KMS-11 (cell line): ENCODE results near the gene COL20A1.

ENCODE experiments used
- H2AFZ ChIP-seq: fragments of 200-600 bp; sonication (generic); 2 replicates; pipeline ENCODE4 v1.6.1; 2016; ENCODE audit warnings: antibody characterized with exemption, mixed run types, low read depth
- H3K27ac ChIP-seq: fragments of 200-600 bp; sonication (generic); 2 replicates; pipeline ENCODE4 v1.6.1; 2016; ENCODE audit warnings: mild to moderate bottlenecking, mixed run types
- H3K27me3 ChIP-seq: fragments of 200-600 bp; sonication (generic); 2 replicates; pipeline ENCODE4 v1.6.1; 2017; ENCODE audit warnings: mild to moderate bottlenecking, low read depth, mixed run types, moderate library complexity; ENCODE audit not compliant: insufficient read depth
- H3K36me3 ChIP-seq: fragments of 200-600 bp; sonication (generic); 2 replicates; pipeline ENCODE4 v1.6.1; 2017; ENCODE audit warnings: mild to moderate bottlenecking, mixed run types; ENCODE audit not compliant: insufficient read depth
- H3K4me1 ChIP-seq: fragments of 200-600 bp; sonication (generic); 2 replicates; pipeline ENCODE4 v1.6.1; 2016; ENCODE audit warnings: mild to moderate bottlenecking, low read depth, mixed run types; ENCODE audit not compliant: poor library complexity, severe bottlenecking
- H3K4me2 ChIP-seq: fragments of 200-600 bp; sonication (generic); 2 replicates; pipeline ENCODE4 v1.7.0; 2016; ENCODE audit warnings: mild to moderate bottlenecking, mixed run types
- H3K4me3 ChIP-seq: fragments of 200-600 bp; sonication (generic); IDR thresholded peaks from 2 replicates; pipeline ENCODE4 v1.6.1; 2017; ENCODE audit warnings: low read depth, low read length, mixed read lengths; ENCODE audit not compliant: insufficient read depth
- H3K79me2 ChIP-seq: fragments of 200-600 bp; sonication (generic); 2 replicates; pipeline ENCODE4 v1.6.1; 2016; ENCODE audit warnings: low read depth, mixed run types; ENCODE audit not compliant: insufficient read depth
- H3K9ac ChIP-seq: fragments of 200-600 bp; sonication (generic); 2 replicates; pipeline ENCODE4 v1.6.1; 2016; ENCODE audit warnings: mild to moderate bottlenecking, mixed run types
- H4K20me1 ChIP-seq: fragments of 200-600 bp; sonication (generic); 2 replicates; pipeline ENCODE4 v1.6.1; 2016; ENCODE audit warnings: mild to moderate bottlenecking, mixed run types; ENCODE audit not compliant: insufficient read depth
- TF ChIP-seq, protein P1 (sequence below): fragments of 200-600 bp; sonication (generic); conservative IDR thresholded peaks from 2 replicates; pipeline ENCODE4 v1.6.1; 2017; ENCODE audit warnings: low read depth, mild to moderate bottlenecking, antibody characterized with exemption, low read length, moderate library complexity, mixed read lengths

Gene COL20A1

GRCh38 chr20:63330084-63330760 lies 37.2 kb downstream of the COL20A1 start:
- TF ChIP-seq, protein P1, sequence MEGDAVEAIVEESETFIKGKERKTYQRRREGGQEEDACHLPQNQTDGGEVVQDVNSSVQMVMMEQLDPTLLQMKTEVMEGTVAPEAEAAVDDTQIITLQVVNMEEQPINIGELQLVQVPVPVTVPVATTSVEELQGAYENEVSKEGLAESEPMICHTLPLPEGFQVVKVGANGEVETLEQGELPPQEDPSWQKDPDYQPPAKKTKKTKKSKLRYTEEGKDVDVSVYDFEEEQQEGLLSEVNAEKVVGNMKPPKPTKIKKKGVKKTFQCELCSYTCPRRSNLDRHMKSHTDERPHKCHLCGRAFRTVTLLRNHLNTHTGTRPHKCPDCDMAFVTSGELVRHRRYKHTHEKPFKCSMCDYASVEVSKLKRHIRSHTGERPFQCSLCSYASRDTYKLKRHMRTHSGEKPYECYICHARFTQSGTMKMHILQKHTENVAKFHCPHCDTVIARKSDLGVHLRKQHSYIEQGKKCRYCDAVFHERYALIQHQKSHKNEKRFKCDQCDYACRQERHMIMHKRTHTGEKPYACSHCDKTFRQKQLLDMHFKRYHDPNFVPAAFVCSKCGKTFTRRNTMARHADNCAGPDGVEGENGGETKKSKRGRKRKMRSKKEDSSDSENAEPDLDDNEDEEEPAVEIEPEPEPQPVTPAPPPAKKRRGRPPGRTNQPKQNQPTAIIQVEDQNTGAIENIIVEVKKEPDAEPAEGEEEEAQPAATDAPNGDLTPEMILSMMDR: no peak
- no peak overlapping the region for H3K9ac ChIP-seq

DNA sequence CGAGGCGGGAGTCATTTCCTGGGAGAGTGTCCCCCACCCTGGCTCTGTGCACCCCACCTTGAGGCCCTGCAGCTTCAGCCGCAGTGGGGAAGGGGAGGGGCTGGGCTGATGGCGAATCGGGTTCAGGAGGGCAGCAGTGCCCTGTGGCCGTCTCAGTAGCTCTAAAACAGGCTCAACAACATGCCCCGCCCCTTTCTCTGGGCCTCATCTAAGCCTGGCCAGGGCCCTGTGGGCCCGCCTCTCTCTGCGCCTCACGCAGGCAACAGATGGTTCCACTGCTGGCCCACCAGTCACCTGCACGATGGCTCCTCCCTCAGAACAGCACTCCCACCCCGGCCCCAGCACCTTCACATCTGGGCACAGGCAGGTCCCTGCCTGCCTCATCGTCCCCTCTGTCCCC lies 38.0 kb downstream of the COL20A1 start:
- Histone ChIP-seq H3K36me3 (no peaks in the 10 kb centered on the region), H3K27me3 (peaks cover 85% of the 10 kb centered on the region), H3K4me1 (peaks cover 3% of the 10 kb centered on the region), H2AFZ (no peak overlapping the region), H3K4me2 (no peak overlapping the region), H3K4me3 (no peak overlapping the region), H4K20me1 (no peaks in the 10 kb centered on the region), H3K79me2 (no peaks in the 10 kb centered on the region), H3K9ac (no peak overlapping the region), H3K27ac (no peak overlapping the region)
- TF ChIP-seq, protein P1: no peak

More at GRCh38 chr20:63330084-63330760, 37.2 kb downstream of the COL20A1 start:
- Histone ChIP-seq H3K27me3 (peaks cover 81% of the 10 kb centered on the region), H4K20me1 (no peaks in the 10 kb centered on the region), H2AFZ (no peak overlapping the region), H3K4me3 (no peak overlapping the region), H3K4me1 (peaks cover 3% of the 10 kb centered on the region), H3K79me2 (no peaks in the 10 kb centered on the region), H3K36me3 (no peaks in the 10 kb centered on the region), H3K27ac (no peak overlapping the region), H3K4me2 (no peak overlapping the region)

- Histone ChIP-seq H3K9ac (no peak overlapping the region), H3K4me2 (no peak overlapping the region), H3K27me3 (peaks cover 93% of the 10 kb centered on the region), H3K36me3 (no peaks in the 10 kb centered on the region), H3K4me3 (no peak overlapping the region), H3K79me2 (no peaks in the 10 kb centered on the region), H2AFZ (no peak overlapping the region), H4K20me1 (no peaks in the 10 kb centered on the region), H3K27ac (no peak overlapping the region), H3K4me1 (peaks cover 2% of the 10 kb centered on the region)
- TF ChIP-seq, protein P1: no peak
Observed at GRCh38 chr20:63331741-63332400, 38.9 kb downstream of the COL20A1 start.

DNA sequence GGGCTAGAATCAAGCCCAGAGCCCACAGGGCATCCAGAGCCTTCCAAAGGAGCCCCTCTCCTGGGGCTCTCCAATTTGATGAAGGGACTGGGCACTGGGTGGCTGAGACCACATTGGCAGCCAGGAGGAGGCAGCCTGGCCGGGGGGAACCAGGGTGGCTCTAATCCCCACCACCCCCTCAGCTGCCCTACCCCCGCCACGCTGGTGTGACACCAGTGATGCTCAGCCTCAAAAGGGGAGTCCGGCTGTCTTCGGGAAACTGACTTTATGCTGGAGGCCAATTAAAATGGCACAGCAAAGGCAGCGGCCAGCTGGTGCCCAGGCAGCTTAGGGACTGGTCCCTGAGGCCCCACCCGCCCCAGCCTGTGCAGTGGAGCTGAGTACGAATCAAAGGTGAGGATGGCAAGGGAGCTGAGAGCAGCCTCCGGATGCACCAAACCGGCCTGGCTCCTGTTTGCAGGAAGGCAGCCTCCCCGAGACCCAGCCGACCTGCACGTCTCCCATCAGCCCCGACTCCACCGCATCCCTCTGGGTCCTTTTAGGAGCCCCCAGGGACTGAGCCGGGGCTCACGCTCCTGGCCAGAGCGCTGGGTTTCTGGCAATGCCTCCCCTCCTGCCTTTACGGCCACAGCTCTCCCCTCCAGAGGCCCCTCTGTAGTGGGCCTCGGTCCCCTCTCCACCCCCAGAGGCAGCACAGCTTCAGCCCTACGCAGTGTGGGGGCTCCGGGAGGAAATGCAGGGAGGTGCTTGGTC lies 39.7 kb downstream of the COL20A1 start:
- Histone ChIP-seq H3K9ac (no peak overlapping the region), H3K27ac (no peak overlapping the region)
- TF ChIP-seq, protein P1: no peak

More for the DNA sequence above, 39.7 kb downstream of the COL20A1 start:
- H3K36me3 ChIP-seq: no peaks in the 10 kb centered on the region
- H3K27me3 ChIP-seq: peaks cover 93% of the 10 kb centered on the region
- no peaks in the 10 kb centered on the region for H3K4me1 ChIP-seq
- no peak overlapping the region for H3K4me2 ChIP-seq
- H3K79me2 ChIP-seq: no peaks in the 10 kb centered on the region
- H4K20me1 ChIP-seq: no peaks in the 10 kb centered on the region
- no peak overlapping the region for H2AFZ ChIP-seq
- H3K4me3 ChIP-seq: no peak overlapping the region
